K562 (cell line): Measurements from ENCODE around the gene GNL3. TPM values are rescaled to one million over a fixed set of nuclear protein-coding genes. Genes with fewer than 3 reads are reported as not detected.

ENCODE experiments used
- RAD21 ChIP-seq, 2 experiments: fragments of 250-450 bp in 1 of 2; fragments of 450-650 bp in 1 of 2; sonication (Bioruptor Pico) in 1 of 2; formaldehyde crosslinking in 1 of 2; IDR thresholded peaks in 1 of 2; conservative IDR thresholded peaks in 1 of 2; 2 replicates each; pipeline versions ENCODE4 v1.4.0 to v1.8.0; 2020 to 2022; ENCODE audit warnings: mild to moderate bottlenecking in 2 of 2, moderate library complexity in 1 of 2
- ZNF583 ChIP-seq: fragments of 250-450 bp; sonication (Bioruptor Pico); IDR thresholded peaks from 2 replicates; pipeline ENCODE4 v1.4.0; 2020
- polyA plus RNA-seq, 8 experiments: library from polyadenylated mRNA; depleted of rRNA in 4 of 8; stranded (reverse) in 5 of 8; unstranded in 3 of 8; fragments of >200 nt; fragmentation: Nextera tagmentation in 2 of 8; fragmentation: Illumina TruSeq in 1 of 8; extraction: Ambion mirVana in 2 of 8; extraction: Trizol in 1 of 8; gene quantifications; 2 replicates each; pipeline versions ENCODE4 v1.2.1 to v1.2.3, GENCODE V29; 2011 to 2014; ENCODE audit warnings: inconsistent platforms in 1 of 8, missing spikeins in 1 of 8
- total RNA-seq, 7 experiments: library from RNA; depleted of rRNA in 6 of 7; stranded (reverse); fragments of >200 nt in 6 of 7; fragmentation: Illumina TruSeq in 2 of 7; extraction: Trizol in 2 of 7; gene quantifications; 2 replicates each; pipeline versions ENCODE4 v1.2.1 to v1.2.3, GENCODE V29; 2011 to 2021; ENCODE audit warnings: low replicate concordance in 1 of 7
- TF ChIP-seq, protein P1 (sequence below), 2 experiments: fragments of 450-650 bp; formaldehyde crosslinking in 1 of 2; IDR thresholded peaks; 2 replicates each; pipeline versions ENCODE4 v1.4.0 to v1.6.1; 2014 to 2020; ENCODE audit warnings: mild to moderate bottlenecking in 2 of 2, borderline replicate concordance in 1 of 2, low read depth in 1 of 2

GNL3 gene
- total and polyA plus RNA-seq, 9 of the 15 experiments (the other 6 are each of a cell fraction or from before 2014, with no cell fraction given): 132 to 313 (median 220) TPM

- TF ChIP-seq, protein P1, sequence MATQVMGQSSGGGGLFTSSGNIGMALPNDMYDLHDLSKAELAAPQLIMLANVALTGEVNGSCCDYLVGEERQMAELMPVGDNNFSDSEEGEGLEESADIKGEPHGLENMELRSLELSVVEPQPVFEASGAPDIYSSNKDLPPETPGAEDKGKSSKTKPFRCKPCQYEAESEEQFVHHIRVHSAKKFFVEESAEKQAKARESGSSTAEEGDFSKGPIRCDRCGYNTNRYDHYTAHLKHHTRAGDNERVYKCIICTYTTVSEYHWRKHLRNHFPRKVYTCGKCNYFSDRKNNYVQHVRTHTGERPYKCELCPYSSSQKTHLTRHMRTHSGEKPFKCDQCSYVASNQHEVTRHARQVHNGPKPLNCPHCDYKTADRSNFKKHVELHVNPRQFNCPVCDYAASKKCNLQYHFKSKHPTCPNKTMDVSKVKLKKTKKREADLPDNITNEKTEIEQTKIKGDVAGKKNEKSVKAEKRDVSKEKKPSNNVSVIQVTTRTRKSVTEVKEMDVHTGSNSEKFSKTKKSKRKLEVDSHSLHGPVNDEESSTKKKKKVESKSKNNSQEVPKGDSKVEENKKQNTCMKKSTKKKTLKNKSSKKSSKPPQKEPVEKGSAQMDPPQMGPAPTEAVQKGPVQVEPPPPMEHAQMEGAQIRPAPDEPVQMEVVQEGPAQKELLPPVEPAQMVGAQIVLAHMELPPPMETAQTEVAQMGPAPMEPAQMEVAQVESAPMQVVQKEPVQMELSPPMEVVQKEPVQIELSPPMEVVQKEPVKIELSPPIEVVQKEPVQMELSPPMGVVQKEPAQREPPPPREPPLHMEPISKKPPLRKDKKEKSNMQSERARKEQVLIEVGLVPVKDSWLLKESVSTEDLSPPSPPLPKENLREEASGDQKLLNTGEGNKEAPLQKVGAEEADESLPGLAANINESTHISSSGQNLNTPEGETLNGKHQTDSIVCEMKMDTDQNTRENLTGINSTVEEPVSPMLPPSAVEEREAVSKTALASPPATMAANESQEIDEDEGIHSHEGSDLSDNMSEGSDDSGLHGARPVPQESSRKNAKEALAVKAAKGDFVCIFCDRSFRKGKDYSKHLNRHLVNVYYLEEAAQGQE (IDR thresholded peaks at IDR 0.05; ENCODE audit: borderline replicate concordance): peak; percentile 37; the same call in 1 of the 2 replicates
- TF ChIP-seq, protein P1 (CRISPR knock-in tag; IDR thresholded peaks at IDR 0.05; ENCODE audit: low read depth): no peak
- no peak for TF ChIP-seq ZNF583
- peak; percentile 32 to 55 for TF ChIP-seq RAD21 (CRISPR knock-in tag; conservative IDR thresholded peaks at IDR 0.05 in 1 of 2, IDR thresholded peaks at IDR 0.05 in 1 of 2)
Measured at GRCh38 chr3:52682016-52682415, 3.8 kb upstream of the GNL3 start (continued).
